ENCODE data around the gene PRG2.

The PRG2 gene, protein sequence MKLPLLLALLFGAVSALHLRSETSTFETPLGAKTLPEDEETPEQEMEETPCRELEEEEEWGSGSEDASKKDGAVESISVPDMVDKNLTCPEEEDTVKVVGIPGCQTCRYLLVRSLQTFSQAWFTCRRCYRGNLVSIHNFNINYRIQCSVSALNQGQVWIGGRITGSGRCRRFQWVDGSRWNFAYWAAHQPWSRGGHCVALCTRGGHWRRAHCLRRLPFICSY

DNA sequence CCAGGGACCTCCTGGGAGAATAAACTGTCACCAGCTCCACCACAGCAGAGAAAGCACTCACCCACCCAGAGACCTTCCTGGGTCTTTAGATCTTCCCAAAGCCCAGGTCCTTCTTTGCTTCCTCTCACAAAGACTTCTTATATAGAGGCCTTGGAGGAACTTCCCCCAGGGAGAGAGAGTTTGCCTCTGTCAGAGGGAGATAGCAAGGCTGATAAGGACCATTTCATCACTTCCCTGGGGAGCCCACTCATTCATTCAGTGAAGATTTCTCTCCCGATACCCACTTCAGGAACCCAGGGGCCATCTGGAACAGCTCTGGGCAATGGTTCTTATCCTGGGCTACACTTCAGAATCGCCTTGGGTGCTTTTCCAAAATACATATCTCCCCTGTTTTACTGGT is at the start of gene PRG2:
Gene PRG2, minus strand, starts transcription at position 116 of the 400 bp plus-strand sequence. CDS start 706 bp downstream, outside the sequence.
- DNase-seq, result no peak

DNA sequence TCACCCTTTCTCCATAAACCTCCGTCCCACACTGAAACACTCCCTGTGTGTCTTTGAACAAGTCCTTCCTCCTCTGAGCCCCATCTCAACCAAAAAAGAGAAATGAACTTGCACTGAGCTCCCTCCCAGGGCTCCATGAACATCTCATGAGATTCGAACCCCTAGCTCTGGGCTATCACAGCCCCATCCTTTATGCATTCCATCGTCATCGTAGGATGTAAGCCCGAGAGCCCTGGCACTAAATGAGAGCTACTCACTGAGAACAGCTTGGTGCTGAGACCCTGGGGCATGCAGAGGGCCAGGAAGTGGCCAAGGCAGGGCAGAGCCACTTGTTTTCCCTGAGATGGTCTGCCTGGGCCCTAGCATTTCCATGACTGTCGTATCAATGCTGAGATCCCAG is 49.3 kb upstream of the PRG2 start:
- no peak for DNase-seq

DNA sequence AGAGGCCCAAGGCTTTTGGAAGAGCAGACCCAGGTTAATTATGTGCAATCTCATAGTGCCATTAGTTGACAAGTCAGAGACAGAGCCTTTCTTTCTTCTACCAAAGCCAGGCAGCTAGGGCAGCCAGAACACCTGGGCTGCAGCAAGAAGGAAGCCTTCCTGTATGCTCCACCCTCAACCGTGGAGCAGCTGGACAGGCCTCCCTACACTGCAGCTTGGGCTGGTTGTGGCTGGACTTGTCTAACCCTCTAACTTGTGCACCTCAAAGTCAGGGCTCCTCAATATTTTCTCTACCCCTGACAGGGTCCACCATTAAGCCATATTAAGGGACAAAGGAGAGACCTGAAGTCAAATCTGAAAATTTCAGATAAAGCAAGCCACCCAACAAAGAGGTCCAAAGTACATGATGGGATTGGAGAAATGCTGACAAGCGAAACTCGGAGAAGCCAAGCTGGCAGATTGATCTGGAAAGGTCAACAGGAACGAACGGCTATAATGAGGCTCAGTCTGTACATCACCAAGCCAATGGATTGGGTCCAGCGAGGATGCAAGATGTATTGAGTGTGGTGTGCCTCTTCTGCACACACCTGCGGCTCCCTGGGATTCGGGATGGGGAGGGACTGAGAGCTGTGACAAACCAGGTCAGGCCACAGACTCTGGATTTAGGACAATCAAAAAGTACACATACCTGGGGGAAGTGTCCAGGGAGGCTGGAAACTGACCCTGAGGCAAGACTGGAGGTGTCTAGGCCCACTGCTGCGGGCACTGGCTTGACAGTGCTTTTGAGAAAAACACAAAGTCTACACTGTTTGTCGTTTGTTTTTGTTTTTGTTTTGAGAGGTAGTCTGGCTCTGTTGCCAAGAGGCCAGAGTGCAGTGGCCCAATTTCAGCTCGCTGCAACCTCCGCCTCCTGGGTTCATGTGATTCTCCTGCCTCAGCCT is 48.2 kb upstream of the PRG2 start:
- no peak for DNase-seq

DNA sequence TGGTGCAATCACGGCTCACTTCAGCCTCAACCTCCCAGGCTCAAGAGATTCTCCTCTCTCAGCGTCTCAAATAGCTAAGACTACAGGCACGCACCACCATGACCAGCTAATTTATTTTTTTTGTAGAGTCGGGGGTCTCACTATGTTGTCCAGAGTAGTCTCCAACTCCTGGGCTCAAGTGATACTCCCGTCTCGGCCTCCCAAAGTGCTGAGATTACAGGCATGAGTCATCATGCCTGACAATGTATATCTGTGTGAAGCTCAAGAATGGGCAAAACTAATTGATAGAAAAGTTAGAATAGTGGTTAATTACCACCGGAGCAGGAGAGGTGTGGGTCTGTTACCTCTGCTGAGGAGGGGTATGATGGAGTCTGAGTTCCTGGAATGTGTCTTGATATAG is 45.6 kb upstream of the PRG2 start:
- no peak for DNase-seq

DNA sequence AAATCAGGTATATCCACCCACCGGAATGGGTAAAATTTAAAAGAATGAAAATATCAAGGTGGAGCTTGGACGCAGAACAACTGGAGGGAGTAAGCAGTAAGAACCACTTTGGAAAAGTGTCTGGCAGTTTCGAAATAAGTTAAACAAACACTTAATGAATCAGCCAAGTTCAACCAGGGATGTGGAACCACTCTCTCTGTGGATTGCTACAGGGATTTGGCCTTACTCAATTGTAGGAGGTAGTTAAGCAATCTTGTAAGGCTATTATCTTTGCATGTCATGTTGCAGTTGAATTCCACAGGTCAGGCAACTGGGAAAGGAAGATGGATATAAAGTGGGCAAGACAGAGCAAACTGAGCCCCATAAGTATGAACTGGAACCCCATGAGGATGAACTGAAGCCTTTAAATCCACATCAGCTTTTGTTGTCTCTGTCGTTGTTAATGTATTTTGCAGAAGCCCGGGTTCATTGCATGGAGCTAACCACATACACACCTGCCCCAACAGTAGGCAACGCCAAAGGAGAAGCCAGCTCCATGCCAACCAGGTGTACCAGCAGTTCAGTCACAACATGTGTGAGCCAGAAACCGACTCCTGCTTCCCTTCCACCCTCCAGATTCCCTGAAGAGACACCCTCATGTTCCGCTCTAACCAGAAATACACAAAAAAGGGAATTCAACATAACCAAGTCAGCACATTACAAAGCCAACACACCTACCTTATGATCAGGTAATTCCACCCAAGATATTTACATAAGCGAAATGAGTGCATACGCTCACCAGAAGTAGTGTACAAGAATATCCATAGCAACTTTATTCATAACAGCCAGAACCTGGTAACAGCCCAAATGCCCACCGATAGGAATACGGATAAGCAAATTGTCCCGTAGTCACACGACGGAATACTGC is 44.4 kb upstream of the PRG2 start:
- DNase-seq, result no peak

DNA sequence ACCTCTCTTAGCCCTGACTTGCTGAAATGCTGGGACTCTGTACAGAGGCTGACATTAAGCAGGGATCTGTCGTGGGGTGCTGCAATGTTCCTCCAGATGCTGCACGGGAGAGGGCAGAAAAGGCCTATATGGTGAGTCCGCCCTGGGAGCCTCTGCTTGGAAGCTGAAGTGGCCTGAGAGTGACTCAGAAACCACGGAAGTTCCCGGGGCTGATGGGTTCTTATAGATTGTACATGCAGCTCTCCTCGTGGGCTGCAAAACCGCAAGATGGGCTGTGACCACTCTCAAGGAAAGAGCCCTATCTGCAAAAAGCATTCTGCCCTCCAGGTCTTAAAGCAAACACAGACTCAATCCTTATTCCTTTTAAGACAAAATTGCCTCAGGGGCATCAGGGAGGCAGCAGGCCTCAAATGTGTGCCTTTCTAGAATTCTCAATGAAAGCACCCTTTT is 42.3 kb upstream of the PRG2 start:
- DNase-seq, result no peak

DNA sequence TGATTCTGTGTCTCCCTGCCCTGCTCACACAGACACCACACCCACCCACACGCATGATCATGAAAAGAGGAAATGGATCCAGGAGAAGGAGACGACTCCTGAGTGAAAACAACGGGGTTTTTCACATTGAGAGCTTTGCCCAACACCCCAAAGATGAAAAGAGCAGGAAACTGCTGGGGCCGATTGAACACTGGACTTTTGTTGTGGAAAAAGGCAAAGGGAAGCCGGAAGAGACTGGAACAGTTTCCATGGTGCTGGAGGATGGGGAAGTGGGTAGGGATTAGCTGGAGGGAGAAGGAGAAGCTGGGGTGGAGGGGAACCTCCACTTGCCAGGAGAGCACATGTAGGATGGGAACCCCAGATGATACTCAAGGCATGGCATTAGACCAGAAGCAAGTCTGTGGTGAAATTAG is 41.7 kb upstream of the PRG2 start:
- no peak for DNase-seq

DNA sequence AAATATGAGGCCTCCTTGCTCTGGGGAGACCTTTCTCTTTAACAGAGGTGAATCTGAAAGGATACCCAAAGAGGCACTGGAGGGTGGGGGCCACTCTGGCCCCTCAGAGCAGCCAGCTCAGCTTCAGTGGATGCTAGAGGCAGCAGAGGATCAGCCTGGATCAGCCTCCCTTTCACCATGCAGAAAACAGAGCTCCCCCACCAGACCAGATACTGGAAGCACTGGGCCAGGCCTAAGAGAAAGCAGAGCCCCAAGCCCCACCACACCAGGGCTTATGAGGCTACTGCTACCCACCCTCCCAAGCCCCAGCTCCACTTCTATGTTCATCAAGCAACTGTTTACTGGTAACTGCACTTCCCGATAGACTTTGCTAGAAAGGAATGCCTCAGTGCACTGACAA is 40.5 kb upstream of the PRG2 start:
- no peak for DNase-seq

DNA sequence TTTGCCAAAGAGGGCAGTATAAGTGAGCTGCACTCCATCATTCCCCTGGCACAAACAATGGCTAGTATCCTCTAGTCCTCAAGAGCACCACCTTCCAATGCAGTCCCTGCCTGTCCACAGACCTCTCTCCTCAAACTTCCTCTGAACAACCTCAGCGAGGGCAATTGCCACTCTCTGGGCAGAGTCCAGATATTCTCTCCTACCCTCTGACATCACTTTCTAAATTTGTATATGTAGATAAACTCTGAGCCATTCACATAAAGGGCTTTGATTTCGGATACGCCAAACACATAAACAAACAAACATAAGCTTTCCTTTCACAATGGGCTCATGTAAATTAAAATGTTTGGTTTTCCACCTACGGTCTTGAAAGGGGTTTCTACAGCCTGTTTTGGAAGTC is 39.5 kb upstream of the PRG2 start:
- no peak for DNase-seq

DNA sequence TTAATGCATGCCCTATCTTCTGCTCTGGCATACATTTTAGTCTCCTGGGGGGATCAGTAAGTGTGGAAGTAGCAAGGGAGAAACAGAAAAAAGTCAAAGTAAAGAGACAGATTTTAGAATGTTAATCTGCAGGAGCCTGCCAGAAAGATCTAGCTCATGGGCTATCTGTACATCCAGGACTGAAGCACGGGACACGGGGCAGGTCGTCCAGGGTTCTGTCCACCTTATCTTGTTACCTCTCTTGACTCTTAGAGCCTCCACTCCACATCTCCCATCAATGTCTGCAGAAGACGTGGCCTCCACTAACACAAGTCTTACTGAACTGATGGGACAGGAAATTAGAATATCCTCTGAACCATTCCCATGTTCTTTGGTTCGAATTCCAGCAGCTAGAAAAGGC is 38.2 kb upstream of the PRG2 start:
- DNase-seq, result no peak

DNA sequence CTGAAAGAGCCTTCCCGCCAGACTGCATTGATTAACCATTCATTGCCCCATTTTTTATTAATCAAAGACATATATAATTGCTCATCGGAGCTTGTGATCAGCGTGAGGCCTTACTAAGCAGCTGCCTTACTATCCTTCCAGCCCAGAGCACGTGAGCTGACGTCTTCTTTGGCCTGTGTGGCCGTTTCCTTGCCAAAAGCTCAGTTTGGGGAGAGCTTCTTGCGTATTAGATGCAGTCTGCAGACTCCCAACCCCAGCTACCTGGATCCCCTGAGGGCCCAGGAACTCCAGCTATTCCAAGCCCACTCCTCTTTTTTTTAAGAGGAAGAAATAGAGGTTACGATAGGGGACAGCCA is 37.3 kb upstream of the PRG2 start:
- no peak for DNase-seq

DNA sequence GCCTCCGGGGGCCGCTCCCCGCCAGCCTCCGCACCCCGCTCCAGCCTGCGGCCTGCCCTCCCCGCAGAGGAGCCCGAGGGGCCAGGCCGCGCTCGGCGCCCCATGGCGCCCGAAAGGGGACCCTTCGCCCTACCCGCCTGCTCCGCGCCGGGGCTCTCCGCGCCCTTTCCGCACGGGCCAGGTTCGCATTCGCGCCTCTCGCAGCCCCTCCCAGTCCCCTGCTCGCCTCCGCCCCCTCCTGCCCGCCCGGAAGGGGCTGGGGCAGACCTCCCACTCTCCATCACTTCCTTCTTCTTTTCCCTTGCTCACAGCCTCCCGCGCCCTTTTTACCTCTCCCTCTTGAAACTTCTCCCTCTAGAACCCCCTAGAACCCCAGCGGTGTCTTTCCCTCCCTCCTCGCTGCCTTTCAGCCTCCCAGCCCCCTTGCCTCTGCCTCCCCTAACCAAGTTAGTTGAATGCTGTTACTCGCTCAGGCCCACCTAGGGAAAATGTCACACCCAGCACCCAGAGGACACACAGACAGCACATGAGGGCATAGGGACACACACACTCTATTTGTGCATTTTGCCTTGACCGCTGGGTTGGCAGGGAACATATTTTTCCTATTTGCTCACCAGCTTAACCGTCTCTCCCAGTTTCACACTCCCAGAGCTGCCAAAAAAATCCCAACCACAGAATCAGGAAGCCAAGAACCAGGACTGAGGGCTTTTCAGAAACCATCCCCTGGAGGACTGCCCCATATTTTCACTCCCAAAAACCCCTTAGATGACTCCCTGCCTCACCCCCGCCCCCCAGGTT is 36.7 kb upstream of the PRG2 start, which contains the start of gene SLC43A3:
Gene SLC43A3, minus strand, starts transcription at position 193 of the 798 bp plus-strand sequence. CDS start 949 bp downstream, outside the sequence.
- peak; percentile 21 for DNase-seq

DNA sequence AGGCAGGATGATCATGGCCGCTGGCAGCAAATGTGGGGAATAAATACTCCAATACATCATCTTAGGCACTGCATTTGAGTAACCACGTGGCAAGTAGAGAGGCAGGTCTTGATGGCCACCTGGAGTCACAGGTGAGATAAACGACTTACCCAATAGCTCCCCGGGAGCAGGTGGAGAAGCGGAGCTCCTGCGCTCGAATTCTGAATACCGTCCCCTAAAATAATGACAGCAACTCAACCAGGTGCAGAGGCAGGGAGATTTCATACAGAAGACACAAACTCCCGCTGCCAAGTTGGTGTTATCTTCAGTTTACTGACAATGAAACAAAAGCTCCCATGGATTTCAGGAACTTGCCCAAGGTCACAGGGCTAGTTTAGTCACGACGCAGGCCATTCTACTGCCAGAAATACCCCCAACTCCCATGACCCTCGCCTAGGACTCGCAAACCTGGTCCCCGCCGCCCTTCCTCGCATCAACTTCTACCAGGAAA is 36.0 kb upstream of the PRG2 start:
- no peak for DNase-seq

DNA sequence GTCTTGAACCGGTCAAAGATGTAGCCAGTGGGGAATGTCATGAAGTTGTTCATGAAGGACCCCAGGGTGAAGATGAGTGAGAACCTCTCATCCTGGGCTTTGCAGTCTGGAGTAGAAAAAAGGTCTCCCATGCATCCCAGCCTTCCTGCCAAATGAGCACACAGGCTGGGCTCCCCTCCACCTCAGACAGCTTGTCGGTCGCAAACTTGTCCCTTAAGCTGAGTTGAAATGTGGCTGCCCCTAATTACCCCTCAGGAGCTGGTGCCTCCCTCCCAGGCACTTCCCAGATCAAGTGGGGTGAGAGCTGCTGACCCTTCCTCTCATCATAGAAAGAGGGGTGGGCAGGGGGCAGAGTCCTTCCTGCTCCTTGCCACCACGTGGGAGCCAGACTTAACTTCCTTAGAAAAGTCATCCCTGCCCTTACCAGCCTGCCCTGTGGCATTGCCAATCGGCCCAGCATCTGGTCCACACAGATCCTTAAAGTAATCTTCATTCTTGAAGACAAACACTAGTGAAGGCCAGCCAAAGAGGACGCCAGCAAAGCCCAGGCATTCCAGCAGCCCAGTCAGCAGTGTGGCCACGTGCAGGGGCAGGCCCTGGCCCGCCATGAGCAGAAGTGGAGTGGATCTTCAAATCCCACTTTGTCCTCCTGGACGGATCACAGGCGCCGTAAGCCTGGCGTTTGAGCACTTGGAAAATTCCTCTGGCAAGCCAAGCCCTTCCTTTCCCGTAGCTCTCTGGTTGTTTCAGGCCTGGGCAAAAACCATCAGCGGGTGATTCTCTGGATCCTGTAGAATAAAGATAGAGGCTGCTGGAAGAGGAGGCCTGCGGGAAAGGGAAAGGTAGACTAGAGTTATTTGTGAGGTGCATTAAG is 35.4 kb upstream of the PRG2 start:
- DNase-seq, result no peak

DNA sequence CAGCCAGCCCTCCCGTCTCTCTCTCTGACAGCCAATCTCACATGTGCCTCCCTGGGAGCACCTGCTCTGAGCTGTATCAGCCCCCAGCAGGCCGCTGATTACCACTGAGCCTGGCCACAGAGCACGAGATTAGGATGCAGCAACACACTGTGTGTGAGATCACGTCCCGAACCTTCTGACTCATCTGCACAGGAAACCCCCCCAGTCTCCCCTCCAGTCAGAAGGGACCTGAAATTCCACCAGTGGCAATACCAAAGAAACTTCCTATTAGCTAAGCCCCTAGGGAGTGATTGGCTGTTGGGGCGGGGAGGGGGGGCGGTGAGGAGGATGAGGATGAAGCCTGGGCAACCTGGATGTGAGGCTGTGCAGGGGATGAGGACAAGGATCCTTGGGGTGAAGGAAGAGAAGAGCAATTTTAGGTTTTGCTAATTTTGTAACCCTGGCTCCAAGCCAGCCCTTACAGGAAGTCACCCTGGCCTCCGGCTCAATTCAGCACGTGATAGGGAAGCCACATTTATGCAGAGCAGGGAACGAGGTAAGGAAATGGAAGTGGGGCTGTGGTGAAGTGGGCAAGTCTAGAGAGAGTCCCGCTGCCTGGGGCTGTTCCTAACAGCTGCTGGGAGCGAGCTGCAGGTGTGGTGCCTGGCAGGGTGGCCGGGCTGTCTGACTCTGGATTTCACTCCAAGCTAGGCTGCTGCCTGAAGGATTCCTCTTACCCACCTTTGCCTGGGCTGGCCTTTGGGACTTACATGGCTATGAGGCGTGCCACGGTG is 34.5 kb upstream of the PRG2 start:
- DNase-seq, result no peak

DNA sequence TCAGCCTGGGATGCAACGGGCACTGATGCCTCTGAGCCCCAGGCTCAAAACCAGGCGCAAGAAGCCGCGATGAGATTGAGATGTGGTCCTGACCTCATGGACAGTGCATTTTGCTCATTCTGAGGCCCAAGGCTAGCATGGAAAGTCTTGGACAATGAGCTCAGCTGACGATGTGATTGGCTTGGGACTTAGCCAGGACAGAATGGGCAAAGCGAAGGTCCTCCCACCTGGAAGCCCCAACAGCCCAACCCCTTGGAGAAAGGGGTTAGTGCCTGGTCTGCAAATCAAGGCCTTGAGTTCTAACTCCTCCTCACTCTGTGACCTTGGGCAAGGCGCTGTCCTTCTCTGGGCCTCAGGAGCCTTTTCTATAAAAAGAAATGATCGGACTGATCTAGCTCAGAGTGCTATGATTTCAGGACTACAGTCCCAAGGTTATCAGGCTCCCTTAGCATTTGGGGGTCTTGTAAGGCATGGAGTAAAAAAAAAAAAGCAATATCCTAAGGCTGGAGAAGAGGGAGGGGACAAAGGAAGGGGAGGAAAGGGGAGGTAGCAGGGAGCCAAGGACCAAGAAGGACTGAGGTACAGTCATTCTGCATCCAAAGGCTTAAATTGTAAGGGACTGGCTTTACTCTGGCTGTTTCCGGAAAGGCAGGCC is 33.8 kb upstream of the PRG2 start:
- no peak for DNase-seq

DNA sequence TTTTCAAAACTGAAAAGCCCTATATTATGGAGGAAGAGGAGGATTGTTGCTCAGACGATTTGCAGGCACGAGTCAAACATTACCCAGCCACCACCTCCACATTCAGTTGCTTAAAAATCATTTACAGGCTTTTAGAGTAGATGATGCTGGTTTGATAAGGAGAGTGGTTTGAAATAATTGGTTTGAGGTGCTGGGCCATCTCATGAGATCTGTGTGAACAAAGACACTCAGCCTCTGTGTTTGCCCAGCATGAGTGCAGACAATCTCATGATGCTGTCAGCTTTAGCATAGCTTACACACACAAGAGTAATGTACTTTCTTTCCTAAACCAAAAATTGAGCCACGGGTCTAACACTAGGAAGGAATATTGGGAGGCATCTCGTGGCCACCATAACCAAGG is 32.2 kb upstream of the PRG2 start:
- DNase-seq, result no peak

DNA sequence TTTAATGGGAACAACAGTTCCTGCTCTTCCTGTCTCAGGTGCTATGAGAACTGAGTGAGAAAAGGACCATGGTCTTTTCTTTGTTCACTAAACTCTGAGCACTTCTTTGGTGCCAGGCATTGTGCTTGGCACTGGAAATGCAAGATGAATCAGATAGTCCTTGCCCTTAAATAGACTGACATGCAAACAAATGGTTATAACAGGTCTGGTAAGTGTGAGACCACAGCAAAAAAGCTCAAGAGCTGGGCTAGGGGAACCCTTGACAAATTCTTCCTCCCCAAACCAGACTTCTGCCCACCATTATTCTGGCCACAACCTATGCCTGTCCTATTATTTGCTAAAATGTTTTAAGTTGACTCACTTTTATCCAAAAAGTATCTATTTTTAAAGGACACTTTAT is 31.4 kb upstream of the PRG2 start:
- DNase-seq, result no peak

DNA sequence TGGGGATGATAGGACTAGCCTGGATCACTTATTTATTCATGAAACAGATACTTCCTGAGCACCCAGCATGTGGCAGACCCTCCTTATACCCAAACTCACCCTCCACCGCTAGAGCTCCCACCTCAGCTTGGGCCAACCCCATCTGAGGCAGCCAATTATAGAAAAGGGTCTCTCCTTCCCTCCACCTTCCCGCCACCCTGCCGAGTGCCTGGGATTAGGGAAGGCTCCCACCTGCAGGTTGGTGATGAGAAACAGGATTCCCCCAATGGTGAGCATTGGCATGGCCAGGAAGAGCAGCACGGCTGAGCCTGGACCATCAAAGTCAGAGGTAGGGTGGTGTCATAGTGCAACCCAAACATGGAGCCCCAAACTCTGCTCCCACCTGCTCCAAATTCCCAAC is 30.6 kb upstream of the PRG2 start:
- DNase-seq, result no peak

DNA sequence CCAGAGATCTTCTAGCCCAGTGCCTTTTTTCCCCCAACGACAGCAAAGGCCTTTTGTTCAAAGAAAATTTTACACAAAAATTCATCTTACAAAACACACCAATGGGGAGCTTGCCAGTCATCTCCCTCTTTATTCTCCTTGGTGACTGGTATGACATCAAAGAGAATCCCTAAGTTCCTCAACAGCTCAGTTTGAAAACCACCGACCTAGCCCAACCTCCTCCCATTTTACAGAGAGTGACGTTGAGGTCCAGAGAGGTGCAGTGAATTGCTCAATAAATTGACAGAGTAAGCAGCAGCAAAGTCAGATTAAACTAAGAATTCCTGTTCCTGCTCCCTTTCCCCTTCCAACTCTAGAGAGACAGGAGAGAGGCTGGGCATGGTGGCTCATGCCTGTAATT is 28.7 kb upstream of the PRG2 start:
- DNase-seq, result no peak

All from NCI-H1092 (cell line).